OCI-LY1 (cell line): Measurements from ENCODE around the gene CLEC16A.

ENCODE experiments used
- CTCF ChIP-seq: fragments of 200-600 bp; sonication (generic), shearing (Covaris generic); IDR thresholded peaks from 2 replicates; pipeline ENCODE4 v1.5.1; 2017; ENCODE audit warnings: mild to moderate bottlenecking, antibody characterized with exemption, low read length, moderate library complexity, mixed read lengths
- EZH2 ChIP-seq: fragments of 200-600 bp; sonication (generic), shearing (Covaris generic); IDR thresholded peaks from 2 replicates; pipeline ENCODE4 v1.8.0; 2017; ENCODE audit warnings: borderline replicate concordance, mixed run types, mild to moderate bottlenecking, antibody characterized with exemption, low read length, moderate library complexity, mixed read lengths

DNA sequence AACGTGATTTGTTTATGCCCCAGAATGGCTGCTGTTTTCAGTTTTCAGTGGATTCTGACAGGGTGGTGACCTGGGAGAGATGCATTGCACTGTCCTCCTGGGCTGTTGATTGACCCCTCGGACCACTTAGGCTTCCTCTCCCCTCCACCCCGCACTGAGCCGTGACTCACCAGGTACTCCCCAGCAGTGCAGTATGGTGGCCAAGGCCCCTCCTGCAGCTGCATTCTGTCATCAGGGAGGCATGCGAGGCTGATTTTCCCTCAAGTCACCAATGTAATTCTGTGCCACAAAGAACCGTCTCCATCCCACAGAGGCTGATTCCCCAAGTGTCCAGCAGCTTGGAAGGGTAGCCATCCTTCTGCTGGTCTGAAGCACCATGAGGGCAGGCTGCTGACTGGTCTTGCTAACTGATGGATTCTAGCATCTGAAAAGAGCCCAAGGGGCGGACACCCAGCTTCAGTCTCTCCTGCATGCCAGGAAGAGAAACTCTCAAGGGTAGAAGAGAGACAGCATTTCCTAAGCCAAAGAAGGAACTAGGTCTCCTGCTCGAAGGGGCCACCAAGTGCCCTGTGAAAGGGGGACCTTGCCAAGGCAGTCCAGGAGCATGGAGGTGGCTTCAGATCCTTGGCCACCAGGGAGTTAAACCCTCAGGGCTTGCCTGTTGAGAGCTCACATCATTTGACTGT, 163.6 kb downstream of the CLEC16A start:
- TF ChIP-seq EZH2 = no peak
- TF ChIP-seq CTCF = no peak
